DOHH2 (cell line): ENCODE results near the gene SEMA6A.

ENCODE experiments used
- H3F3A ChIP-seq: fragments of 200-600 bp; sonication (generic), shearing (Covaris generic); 2 replicates; pipeline ENCODE4 v1.6.0; 2016; ENCODE audit warnings: antibody characterized with exemption, mild to moderate bottlenecking; ENCODE audit not compliant: control insufficient read depth, insufficient read depth
- H3K27ac ChIP-seq: fragments of 200-600 bp; sonication (generic); 2 replicates; pipeline ENCODE4 v1.5.1; 2014; ENCODE audit warnings: low read depth, mild to moderate bottlenecking, low read length, moderate library complexity
- H3K27me3 ChIP-seq: fragments of 200-600 bp; sonication (generic); 2 replicates; pipeline ENCODE4 v1.6.1; 2014; ENCODE audit warnings: mild to moderate bottlenecking, low read length, mixed read lengths; ENCODE audit not compliant: control insufficient read depth
- H3K36me3 ChIP-seq: fragments of 200-600 bp; sonication (generic); 2 replicates; pipeline ENCODE4 v1.6.1; 2014; ENCODE audit warnings: mild to moderate bottlenecking, low read length, moderate library complexity, mixed read lengths; ENCODE audit not compliant: control insufficient read depth
- H3K4me1 ChIP-seq: fragments of 200-600 bp; sonication (generic); 2 replicates; pipeline ENCODE4 v1.6.1; 2014; ENCODE audit warnings: mild to moderate bottlenecking, low read length, mixed read lengths; ENCODE audit not compliant: control insufficient read depth
- H3K4me2 ChIP-seq: fragments of 200-600 bp; sonication (generic); 2 replicates; pipeline ENCODE4 v1.6.0; 2014; ENCODE audit warnings: mild to moderate bottlenecking, low read length, moderate library complexity
- H3K4me3 ChIP-seq: fragments of 200-600 bp; sonication (generic); 2 replicates; pipeline ENCODE4 v1.5.1; 2014; ENCODE audit warnings: mild to moderate bottlenecking, low read length, mixed read lengths
- H3K79me2 ChIP-seq: fragments of 200-600 bp; sonication (generic); 2 replicates; pipeline ENCODE4 v1.6.1; 2014; ENCODE audit warnings: mild to moderate bottlenecking, low read length, mixed read lengths; ENCODE audit not compliant: control insufficient read depth
- H3K9me2 ChIP-seq: fragments of 200-600 bp; sonication (generic); replicated peaks from 2 replicates; pipeline ENCODE4 v1.6.1; 2014; ENCODE audit warnings: mild to moderate bottlenecking, low read length, mixed read lengths; ENCODE audit not compliant: control insufficient read depth
- H3K9me3 ChIP-seq: fragments of 200-600 bp; sonication (generic); 2 replicates; pipeline ENCODE4 v1.6.1; 2014; ENCODE audit warnings: antibody characterized with exemption, low read length, mixed read lengths; ENCODE audit not compliant: control insufficient read depth, insufficient read depth
- H4K20me1 ChIP-seq: fragments of 200-600 bp; sonication (generic); 2 replicates; pipeline ENCODE4 v1.6.0; 2014; ENCODE audit warnings: low read depth, mild to moderate bottlenecking, antibody characterized with exemption, low read length, moderate library complexity; ENCODE audit not compliant: control insufficient read depth, insufficient read depth
- EZH2phosphoT487 ChIP-seq: fragments of 200-600 bp; sonication (generic); IDR thresholded peaks from 2 replicates; pipeline ENCODE4 v1.6.1; 2017; ENCODE audit warnings: borderline replicate concordance, mild to moderate bottlenecking, antibody characterized with exemption, low read length, moderate library complexity, mixed read lengths
- TF ChIP-seq, protein P1 (sequence below): fragments of 200-600 bp; sonication (generic); IDR thresholded peaks from one replicate; pipeline ENCODE4 v1.5.1; 2014; ENCODE audit warnings: antibody characterized with exemption, mild to moderate bottlenecking, low read depth, low read length; ENCODE audit not compliant: poor library complexity, severe bottlenecking

SEMA6A gene

DNA sequence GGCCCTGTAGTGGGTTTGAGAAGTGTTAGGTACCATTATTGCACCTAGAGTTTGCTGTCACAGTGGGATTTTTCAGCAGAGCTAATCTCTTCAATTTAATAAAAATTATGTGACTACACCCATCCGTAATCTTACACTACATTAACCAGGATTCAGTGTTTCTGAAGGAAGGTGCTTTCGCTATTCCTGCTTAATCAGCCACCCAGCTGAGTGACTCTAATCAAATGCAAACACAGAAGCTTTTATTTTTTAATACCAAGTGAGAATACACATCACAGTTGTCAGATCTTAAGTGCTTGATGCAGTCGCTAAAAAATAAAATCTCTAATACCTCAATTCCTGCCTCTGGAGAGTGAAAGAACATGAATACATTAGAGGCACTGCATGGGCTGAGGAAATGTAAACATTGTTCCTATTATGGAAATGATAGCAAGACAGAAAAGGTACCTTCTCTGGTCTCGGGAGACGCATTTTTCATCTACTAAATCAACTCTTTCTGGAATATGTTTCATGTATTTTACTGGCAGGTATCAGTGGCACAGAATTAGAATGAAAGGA lies 125.7 kb downstream of the SEMA6A start:
- Histone ChIP-seq H3K4me1 (no peaks in the 10 kb centered on the region), H3K36me3 (no peaks in the 10 kb centered on the region), H3K27me3 (no peaks in the 10 kb centered on the region), H4K20me1 (no peaks in the 10 kb centered on the region), H3K4me3 (no peak overlapping the region), H3K9me3 (no peaks in the 10 kb centered on the region), H3K79me2 (no peaks in the 10 kb centered on the region), H3K9me2 (no peaks in the 10 kb centered on the region), H3F3A (no peaks in the 10 kb centered on the region), H3K4me2 (no peak overlapping the region), H3K27ac (no peak overlapping the region)
- TF ChIP-seq, protein P1, sequence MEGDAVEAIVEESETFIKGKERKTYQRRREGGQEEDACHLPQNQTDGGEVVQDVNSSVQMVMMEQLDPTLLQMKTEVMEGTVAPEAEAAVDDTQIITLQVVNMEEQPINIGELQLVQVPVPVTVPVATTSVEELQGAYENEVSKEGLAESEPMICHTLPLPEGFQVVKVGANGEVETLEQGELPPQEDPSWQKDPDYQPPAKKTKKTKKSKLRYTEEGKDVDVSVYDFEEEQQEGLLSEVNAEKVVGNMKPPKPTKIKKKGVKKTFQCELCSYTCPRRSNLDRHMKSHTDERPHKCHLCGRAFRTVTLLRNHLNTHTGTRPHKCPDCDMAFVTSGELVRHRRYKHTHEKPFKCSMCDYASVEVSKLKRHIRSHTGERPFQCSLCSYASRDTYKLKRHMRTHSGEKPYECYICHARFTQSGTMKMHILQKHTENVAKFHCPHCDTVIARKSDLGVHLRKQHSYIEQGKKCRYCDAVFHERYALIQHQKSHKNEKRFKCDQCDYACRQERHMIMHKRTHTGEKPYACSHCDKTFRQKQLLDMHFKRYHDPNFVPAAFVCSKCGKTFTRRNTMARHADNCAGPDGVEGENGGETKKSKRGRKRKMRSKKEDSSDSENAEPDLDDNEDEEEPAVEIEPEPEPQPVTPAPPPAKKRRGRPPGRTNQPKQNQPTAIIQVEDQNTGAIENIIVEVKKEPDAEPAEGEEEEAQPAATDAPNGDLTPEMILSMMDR: no peak
- TF ChIP-seq EZH2phosphoT487: no peak

DNA sequence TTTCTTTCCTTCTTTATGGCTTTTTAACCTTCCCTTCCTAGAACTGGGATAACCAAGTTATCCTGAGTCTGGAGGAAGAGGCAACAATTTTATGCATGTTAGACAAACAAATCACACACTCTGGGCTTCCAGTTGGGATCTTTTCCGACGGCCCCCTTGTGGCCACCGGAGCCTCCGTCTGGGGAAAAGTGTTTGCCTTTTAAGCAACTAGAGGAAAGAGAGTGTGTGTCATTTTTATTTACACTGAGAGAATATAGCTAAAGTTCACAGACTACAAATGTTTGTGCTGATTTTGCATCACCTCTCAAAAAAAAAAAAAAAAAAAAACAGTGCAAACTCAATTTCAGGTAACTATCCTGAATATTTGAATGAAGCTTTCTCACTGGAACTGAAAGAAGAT lies 126.2 kb downstream of the SEMA6A start:
- Histone ChIP-seq H3F3A (no peaks in the 10 kb centered on the region), H3K4me1 (no peaks in the 10 kb centered on the region), H3K4me2 (no peak overlapping the region), H3K27ac (no peak overlapping the region), H4K20me1 (no peaks in the 10 kb centered on the region), H3K36me3 (no peaks in the 10 kb centered on the region), H3K4me3 (no peak overlapping the region), H3K27me3 (no peaks in the 10 kb centered on the region), H3K9me3 (no peaks in the 10 kb centered on the region), H3K79me2 (no peaks in the 10 kb centered on the region), H3K9me2 (no peaks in the 10 kb centered on the region)
- no peak for TF ChIP-seq EZH2phosphoT487
- TF ChIP-seq, protein P1: no peak

DNA sequence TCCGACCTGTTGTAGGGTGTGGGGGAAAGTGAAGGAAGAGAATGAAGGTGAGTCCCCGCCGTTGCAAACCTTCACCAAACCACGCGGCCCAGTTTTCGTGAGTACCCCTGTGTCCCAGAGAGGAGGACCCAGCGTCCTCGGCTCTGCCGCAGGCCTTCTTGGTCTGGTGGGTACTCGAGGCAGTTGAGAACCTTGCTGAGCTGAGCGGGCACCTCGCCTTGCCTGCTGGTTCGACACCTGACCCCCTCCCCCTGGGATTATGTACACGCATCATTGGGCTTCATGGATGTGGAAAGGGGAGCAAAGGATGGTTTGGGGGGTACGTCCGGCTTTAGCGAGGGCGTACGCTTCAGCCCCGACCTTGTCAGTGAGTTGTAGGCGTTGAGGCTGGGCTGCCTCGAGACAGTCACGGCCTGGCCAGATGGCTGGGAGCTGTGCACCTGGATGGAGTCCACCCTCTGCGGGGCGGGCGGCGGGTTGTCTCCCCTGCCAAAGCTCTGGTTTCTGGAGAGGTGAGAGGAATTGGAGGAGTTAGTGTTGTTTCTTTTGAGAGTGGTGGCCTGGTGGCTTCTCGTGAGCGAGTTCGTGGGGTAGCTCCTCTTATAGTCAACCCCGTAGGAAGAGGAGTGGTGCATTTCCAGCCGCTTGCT lies 128.1 kb downstream of the SEMA6A start:
- no peak overlapping the region for H3K27ac ChIP-seq
- no peaks in the 10 kb centered on the region for H3F3A ChIP-seq
- H3K4me1 ChIP-seq: no peaks in the 10 kb centered on the region
- no peaks in the 10 kb centered on the region for H4K20me1 ChIP-seq
- no peak for TF ChIP-seq EZH2phosphoT487
- TF ChIP-seq, protein P1: no peak
- no peak overlapping the region for H3K4me3 ChIP-seq
- H3K79me2 ChIP-seq: no peaks in the 10 kb centered on the region
- H3K9me3 ChIP-seq: no peaks in the 10 kb centered on the region
- no peaks in the 10 kb centered on the region for H3K36me3 ChIP-seq
- H3K27me3 ChIP-seq: no peaks in the 10 kb centered on the region
- no peak overlapping the region for H3K4me2 ChIP-seq
- H3K9me2 ChIP-seq: no peaks in the 10 kb centered on the region
